Measurements from ENCODE around the gene PBX2.

PBX2 gene

GRCh38 chr6:32151863-32152768, 37.9 kb downstream of the PBX2 start, which contains the start of gene PRRT1:
Gene PRRT1 (minus strand): TSS chr6:32151939. CDS start chr6:32151827, 112 bp downstream.
- H3K9ac ChIP-seq (ENCODE audit: low read length), result no peak within 1 kb of the TSS

GRCh38 chr6:32151181-32151862, 38.7 kb downstream of the PBX2 start:
- H3K9me3 ChIP-seq (replicated peaks; ENCODE audit: insufficient read depth, low read length), result no peaks in the 10 kb centered on the region
- no peaks in the 10 kb centered on the region for H3K79me2 ChIP-seq (ENCODE audit: low read length)
- DNase-seq, result no peak
- TF ChIP-seq EZH2 (optimal IDR thresholded peaks at IDR 0.05; ENCODE audit: low read depth, low read length) (no peak), CTCF (IDR thresholded peaks at IDR 0.05; ENCODE audit: low read length) (no peak), EZH2phosphoT487 (IDR thresholded peaks at IDR 0.05; ENCODE audit: low read length) (no peak)
- H4K20me1 ChIP-seq (ENCODE audit: insufficient read depth, low read length), result no peaks in the 10 kb centered on the region
- no peak overlapping the region for H3K4me3 ChIP-seq (ENCODE audit: low read length)
- no peak overlapping the region for H2AFZ ChIP-seq (ENCODE audit: low read length)
- H3K27me3 ChIP-seq (replicated peaks; ENCODE audit: insufficient read depth, low read length), result peaks cover 76% of the 10 kb centered on the region
- H3K9me2 ChIP-seq (replicated peaks; ENCODE audit: insufficient read depth, low read length), result no peaks in the 10 kb centered on the region
- H3K9ac ChIP-seq (ENCODE audit: low read length), result no peak overlapping the region
- no peaks in the 10 kb centered on the region for H3K36me3 ChIP-seq (replicated peaks; ENCODE audit: insufficient read depth, low read length)
- 0 out of 2 replicates have a peak, but pooled peaks cover 4% of the 10 kb centered on the region for H3K4me1 ChIP-seq (ENCODE audit: low read length)
- no peaks in the 10 kb centered on the region for H3F3A ChIP-seq (ENCODE audit: insufficient read depth, low read length)
- no peak overlapping the region for H3K4me2 ChIP-seq (ENCODE audit: low read depth, low read length)
- no peak overlapping the region for H3K27ac ChIP-seq (ENCODE audit: low read length)

More at GRCh38 chr6:32151863-32152768, 37.9 kb downstream of the PBX2 start, which contains the start of gene PRRT1:
- Histone ChIP-seq H3K79me2 (ENCODE audit: low read length) (no peaks in the 10 kb centered on the region), H3K27ac (ENCODE audit: low read length) (no peak within 1 kb of the TSS), H3F3A (ENCODE audit: insufficient read depth, low read length) (no peaks in the 10 kb centered on the region), H3K4me2 (ENCODE audit: low read depth, low read length) (no peak within 1 kb of the TSS), H3K4me1 (ENCODE audit: low read length) (0 out of 2 replicates have a peak, but pooled peaks cover 4% of the 10 kb centered on the region), H2AFZ (ENCODE audit: low read length) (no peak within 1 kb of the TSS), H3K4me3 (ENCODE audit: low read length) (no peak within 1 kb of the TSS), H3K9me2 (replicated peaks; ENCODE audit: insufficient read depth, low read length) (no peaks in the 10 kb centered on the region), H3K27me3 (replicated peaks; ENCODE audit: insufficient read depth, low read length) (peaks cover 68% of the 10 kb centered on the region), H3K36me3 (replicated peaks; ENCODE audit: insufficient read depth, low read length) (no peaks in the 10 kb centered on the region), H3K9me3 (replicated peaks; ENCODE audit: insufficient read depth, low read length) (no peaks in the 10 kb centered on the region), H4K20me1 (ENCODE audit: insufficient read depth, low read length) (no peaks in the 10 kb centered on the region)
- no peak for DNase-seq
- TF ChIP-seq EZH2phosphoT487 (IDR thresholded peaks at IDR 0.05; ENCODE audit: low read length), result no peak

- no peaks in the 10 kb centered on the region for H3F3A ChIP-seq (ENCODE audit: insufficient read depth, low read length)
- no peaks in the 10 kb centered on the region for H3K36me3 ChIP-seq (replicated peaks; ENCODE audit: insufficient read depth, low read length)
- no peak overlapping the region for H3K4me2 ChIP-seq (ENCODE audit: low read depth, low read length)
- H3K27me3 ChIP-seq (replicated peaks; ENCODE audit: insufficient read depth, low read length), result peaks cover 86% of the 10 kb centered on the region
- no peaks in the 10 kb centered on the region for H4K20me1 ChIP-seq (ENCODE audit: insufficient read depth, low read length)
- no peak overlapping the region for H2AFZ ChIP-seq (ENCODE audit: low read length)
- no peak overlapping the region for H3K9ac ChIP-seq (ENCODE audit: low read length)
- TF ChIP-seq EZH2 (optimal IDR thresholded peaks at IDR 0.05; ENCODE audit: low read depth, low read length) (no peak), CTCF (IDR thresholded peaks at IDR 0.05; ENCODE audit: low read length) (no peak), EZH2phosphoT487 (IDR thresholded peaks at IDR 0.05; ENCODE audit: low read length) (no peak)
- H3K79me2 ChIP-seq (ENCODE audit: low read length), result no peaks in the 10 kb centered on the region
- no peak overlapping the region for H3K4me3 ChIP-seq (ENCODE audit: low read length)
- H3K4me1 ChIP-seq (ENCODE audit: low read length), result 0 out of 2 replicates have a peak, but pooled peaks cover 3% of the 10 kb centered on the region
- H3K27ac ChIP-seq (ENCODE audit: low read length), result no peak overlapping the region
- H3K9me3 ChIP-seq (replicated peaks; ENCODE audit: insufficient read depth, low read length), result no peaks in the 10 kb centered on the region
- DNase-seq, result no peak
- no peaks in the 10 kb centered on the region for H3K9me2 ChIP-seq (replicated peaks; ENCODE audit: insufficient read depth, low read length)
These were observed 39.8 kb downstream of the PBX2 start for GRCh38 chr6:32149932-32150870.

Measured in MM.1S (cell line).